HG03064 (cell line): ENCODE measurements around the gene PCCA.
"Not testable (repeated sequence)": the region's sequence is repeated elsewhere in the genome, so short reads cannot be mapped to it uniquely, and the experiment has no call there.

Experiments
- ATAC-seq: cut with Tn5 transposase; IDR thresholded peaks from one replicate; pipeline ENCODE4 v1.9.1; 2021; ENCODE audit warnings: low read depth; ENCODE audit not compliant: unreplicated experiment

The PCCA gene

GRCh38 chr13:100300243-100300642 is 211.3 kb downstream of the PCCA start:
- ATAC-seq: no peak

- ATAC-seq: no peak
Measured at GRCh38 chr13:100300708-100301107, 211.8 kb downstream of the PCCA start.

GRCh38 chr13:100301418-100301817 is 212.5 kb downstream of the PCCA start:
- no peak for ATAC-seq

- no peak for ATAC-seq
Measured at GRCh38 chr13:100302391-100302790, 213.5 kb downstream of the PCCA start.

DNA sequence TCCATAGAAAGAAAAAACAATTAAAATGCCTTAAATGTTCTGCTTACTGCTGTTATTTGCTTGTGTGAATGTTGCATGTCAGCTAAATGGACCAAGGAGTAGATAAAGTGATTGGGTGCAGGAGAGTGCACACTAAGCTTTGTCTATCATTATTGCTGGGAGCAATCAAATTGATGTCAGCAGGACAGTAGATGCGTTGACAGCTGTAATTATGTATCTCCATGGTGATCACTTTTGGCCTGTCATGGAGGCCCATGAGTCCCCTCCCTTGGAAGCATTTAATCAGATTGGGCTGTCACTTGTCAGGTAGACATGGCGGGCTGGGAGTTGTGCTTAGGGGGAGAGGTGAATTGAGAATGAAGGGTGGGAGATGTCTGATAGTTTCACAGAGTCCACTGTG is 215.3 kb downstream of the PCCA start:
- ATAC-seq: no peak

DNA sequence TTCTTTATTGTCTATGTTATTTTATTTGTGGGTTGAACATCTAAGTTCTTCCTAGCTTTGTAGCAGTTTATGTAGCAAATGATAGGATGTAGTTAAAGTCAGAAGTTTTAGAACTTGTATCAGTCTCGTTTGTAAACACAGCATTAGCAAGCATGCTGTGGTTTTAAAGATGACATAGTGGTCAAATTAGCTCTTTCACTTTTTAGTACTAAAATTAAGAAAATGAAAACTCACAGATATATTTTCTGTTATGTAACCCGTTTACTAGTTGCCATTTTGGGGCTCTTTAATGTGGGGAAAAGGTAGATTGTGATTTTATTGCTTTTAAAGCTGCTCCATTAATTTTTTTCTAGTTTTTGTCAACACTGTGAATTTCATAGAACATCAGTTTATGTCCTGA is 216.5 kb downstream of the PCCA start:
- no peak for ATAC-seq

DNA sequence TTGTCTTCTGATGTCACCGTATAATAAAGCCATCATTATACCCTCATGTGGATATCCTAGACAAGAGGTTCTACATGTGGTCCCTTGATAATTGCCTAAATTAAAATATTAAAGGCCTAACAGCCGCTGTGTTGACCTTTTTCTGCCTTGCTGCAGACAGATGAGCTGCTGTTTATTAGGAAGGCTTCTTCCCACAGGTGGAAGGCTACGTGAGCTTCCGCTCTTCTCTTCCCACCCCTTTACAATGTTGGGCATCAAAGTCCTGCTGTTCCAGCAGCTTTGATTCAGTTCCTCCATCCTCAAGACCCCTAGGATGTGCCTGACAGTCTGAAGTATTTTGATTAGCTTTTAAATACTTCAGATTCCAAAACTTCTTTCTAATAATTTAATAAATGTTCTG is 217.1 kb downstream of the PCCA start:
- no peak for ATAC-seq

- ATAC-seq: no peak
Measured at GRCh38 chr13:100306434-100306999, 217.6 kb downstream of the PCCA start.

GRCh38 chr13:100314132-100314910 is 225.4 kb downstream of the PCCA start:
- ATAC-seq: no peak

DNA sequence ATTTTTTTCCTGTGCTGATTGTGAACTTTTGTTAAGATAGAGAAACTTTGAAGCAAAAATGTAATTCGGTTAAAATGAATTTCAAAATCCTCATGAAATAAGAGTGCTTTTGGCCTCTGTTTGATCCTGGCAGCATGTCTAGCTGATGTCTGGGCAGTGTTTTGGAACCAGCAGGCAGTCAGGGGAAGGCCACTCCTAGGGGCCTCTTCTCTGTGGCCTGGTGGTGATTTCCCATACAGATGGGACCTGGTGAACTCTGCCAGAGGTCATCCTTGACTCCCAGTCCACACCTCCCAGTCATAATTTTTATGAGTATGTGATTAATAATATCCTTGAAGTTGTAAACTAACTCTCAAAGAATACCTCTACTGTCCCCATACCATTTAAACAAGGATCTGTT is 226.6 kb downstream of the PCCA start:
- ATAC-seq: no peak

DNA sequence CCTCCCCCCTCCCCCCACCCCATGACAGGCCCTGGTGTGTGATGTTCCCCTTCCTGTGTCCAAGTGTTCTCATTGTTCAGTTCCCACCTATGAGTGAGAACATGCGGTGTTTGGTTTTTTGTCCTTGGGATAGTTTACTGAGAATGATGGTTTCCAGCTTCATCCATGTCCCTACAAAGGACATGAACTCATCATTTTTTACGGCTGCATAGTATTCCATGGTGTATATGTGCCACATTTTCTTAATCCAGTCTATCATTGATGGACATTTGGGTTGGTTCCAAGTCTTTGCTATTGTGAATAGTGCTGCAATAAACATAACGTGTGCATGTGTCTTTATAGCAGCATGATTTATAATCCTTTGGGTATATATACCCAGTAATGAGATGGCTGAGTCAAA is 229.6 kb downstream of the PCCA start:
- not testable (repeated sequence) for ATAC-seq

DNA sequence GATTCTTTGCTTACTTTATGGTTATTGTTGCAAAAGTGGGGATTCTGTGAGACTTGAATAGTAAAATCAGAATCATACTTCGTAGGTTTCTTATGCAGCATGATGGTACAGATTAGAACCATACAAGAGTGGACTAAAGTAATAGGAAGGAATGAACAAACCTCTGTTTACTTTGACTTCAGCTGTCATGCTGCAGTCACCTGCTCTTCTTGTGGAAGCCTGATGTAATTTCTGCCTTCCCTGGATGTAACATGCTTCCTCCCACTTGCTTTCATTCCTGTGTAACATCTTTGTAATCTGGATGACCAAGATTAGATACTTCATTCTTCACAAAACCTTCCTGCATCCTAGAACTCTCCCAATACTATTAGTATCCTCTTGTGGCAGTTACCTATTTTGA is 235.0 kb downstream of the PCCA start:
- no peak for ATAC-seq

- ATAC-seq: no peak
Measured at GRCh38 chr13:100330662-100331061, 241.8 kb downstream of the PCCA start.

DNA sequence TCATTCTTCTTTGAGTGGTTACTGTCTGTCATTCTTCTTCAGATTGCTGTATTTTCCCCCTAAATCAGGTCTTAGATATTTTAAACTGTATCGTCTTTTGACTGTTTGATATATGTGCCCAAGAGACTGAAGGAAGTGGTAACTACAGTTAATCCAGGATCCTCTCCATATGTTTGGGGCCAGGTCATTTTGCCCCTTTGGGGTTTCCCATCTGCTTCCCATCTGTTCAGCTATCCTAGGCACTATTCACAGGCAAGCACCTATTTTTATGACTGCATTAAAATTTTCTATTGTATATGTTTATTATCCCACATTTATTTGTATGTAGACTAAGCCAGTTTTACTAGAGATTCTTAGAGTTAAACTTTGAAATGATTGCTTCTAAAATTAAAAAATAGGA is 244.2 kb downstream of the PCCA start:
- ATAC-seq: no peak

GRCh38 chr13:100334214-100334613 is 245.3 kb downstream of the PCCA start:
- no peak for ATAC-seq

- ATAC-seq: no peak
Measured at GRCh38 chr13:100336795-100337516, 248.1 kb downstream of the PCCA start.

GRCh38 chr13:100338275-100338674 is 249.4 kb downstream of the PCCA start:
- ATAC-seq: no peak

- ATAC-seq: no peak
Measured at GRCh38 chr13:100339411-100339940, 250.6 kb downstream of the PCCA start.

GRCh38 chr13:100340865-100341264 is 252.0 kb downstream of the PCCA start:
- ATAC-seq: no peak

GRCh38 chr13:100341327-100341726 is 252.4 kb downstream of the PCCA start:
- no peak for ATAC-seq

DNA sequence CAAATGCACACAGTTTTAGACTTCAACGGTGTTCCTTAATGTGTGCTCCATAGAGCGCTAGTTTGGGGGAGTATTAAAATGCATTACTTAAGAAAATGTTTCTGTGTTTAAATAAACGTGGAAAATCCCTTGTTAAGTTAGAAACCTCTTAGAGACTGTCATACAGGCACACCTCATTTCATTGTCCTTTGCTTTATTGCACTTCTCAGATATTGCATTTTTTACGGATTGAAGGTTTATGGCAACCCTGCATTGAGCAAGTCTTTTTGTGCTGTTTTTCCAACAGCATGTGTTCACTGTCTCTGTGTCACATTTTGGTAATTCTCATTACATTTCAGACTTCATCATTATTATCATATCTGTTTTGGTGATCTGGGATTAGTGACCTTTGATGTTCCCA is 255.7 kb downstream of the PCCA start:
- ATAC-seq: no peak

- no peak for ATAC-seq
Measured at GRCh38 chr13:100347968-100348367, 259.1 kb downstream of the PCCA start.
